ENCODE data around the gene RAB42. TPM values are rescaled to one million over a fixed set of nuclear protein-coding genes. Genes with fewer than 3 reads are reported as not detected.

The RAB42 gene
- total RNA-seq, 1 experiment from 2014 or later, result 12.6 TPM

DNA sequence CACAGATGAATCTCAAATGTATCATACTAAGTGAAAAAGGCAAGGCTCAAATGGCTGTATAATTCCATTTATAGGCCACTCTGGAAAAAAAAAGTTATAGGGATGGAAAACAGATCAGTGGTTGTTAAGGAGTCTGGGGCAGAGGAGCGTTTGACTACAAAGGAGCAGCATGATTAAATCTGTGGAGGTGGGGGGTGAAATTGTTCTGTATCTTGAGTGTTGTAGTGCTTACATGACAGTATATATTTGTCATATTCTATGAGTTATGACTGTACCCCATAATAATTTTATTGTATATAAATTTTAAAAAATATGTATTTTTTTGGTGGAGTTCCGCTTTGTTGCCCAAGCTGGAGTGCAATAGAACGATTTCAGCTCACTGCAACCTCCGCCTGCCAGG, 40.5 kb downstream of the RAB42 start (continued):
- TF ChIP-seq, protein P1, sequence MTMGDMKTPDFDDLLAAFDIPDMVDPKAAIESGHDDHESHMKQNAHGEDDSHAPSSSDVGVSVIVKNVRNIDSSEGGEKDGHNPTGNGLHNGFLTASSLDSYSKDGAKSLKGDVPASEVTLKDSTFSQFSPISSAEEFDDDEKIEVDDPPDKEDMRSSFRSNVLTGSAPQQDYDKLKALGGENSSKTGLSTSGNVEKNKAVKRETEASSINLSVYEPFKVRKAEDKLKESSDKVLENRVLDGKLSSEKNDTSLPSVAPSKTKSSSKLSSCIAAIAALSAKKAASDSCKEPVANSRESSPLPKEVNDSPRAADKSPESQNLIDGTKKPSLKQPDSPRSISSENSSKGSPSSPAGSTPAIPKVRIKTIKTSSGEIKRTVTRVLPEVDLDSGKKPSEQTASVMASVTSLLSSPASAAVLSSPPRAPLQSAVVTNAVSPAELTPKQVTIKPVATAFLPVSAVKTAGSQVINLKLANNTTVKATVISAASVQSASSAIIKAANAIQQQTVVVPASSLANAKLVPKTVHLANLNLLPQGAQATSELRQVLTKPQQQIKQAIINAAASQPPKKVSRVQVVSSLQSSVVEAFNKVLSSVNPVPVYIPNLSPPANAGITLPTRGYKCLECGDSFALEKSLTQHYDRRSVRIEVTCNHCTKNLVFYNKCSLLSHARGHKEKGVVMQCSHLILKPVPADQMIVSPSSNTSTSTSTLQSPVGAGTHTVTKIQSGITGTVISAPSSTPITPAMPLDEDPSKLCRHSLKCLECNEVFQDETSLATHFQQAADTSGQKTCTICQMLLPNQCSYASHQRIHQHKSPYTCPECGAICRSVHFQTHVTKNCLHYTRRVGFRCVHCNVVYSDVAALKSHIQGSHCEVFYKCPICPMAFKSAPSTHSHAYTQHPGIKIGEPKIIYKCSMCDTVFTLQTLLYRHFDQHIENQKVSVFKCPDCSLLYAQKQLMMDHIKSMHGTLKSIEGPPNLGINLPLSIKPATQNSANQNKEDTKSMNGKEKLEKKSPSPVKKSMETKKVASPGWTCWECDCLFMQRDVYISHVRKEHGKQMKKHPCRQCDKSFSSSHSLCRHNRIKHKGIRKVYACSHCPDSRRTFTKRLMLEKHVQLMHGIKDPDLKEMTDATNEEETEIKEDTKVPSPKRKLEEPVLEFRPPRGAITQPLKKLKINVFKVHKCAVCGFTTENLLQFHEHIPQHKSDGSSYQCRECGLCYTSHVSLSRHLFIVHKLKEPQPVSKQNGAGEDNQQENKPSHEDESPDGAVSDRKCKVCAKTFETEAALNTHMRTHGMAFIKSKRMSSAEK (CRISPR knock-in tag; IDR thresholded peaks at IDR 0.05; ENCODE audit: borderline replicate concordance), result no peak
- no peak for TF ChIP-seq SMAD3 (CRISPR knock-in tag; IDR thresholded peaks at IDR 0.05; ENCODE audit: borderline replicate concordance)
- TF ChIP-seq RELA (CRISPR knock-in tag; IDR thresholded peaks at IDR 0.05; ENCODE audit: borderline replicate concordance), result no peak
- no peak for TF ChIP-seq E2F4 (CRISPR knock-in tag; IDR thresholded peaks at IDR 0.05; ENCODE audit: borderline replicate concordance, low read depth)

GRCh38 chr1:28640766-28641165, 48.7 kb downstream of the RAB42 start:
- Mint-ChIP-seq H3K27me3 (ENCODE audit: low read depth) (no peaks in the 10 kb centered on the region), H3K36me3 (no peaks in the 10 kb centered on the region), H3K9me3 (no peaks in the 10 kb centered on the region), H3K27ac (no peak overlapping the region), H3K4me3 (peak overlapping the region; percentile 99), H3K4me1 (peaks cover 19% of the 10 kb centered on the region)
- DNase-seq (ENCODE audit: low spot score) (no peak), ATAC-seq (0 out of 2 replicates have a peak, but pooled peaks have one; percentile 8)
- no peak for TF ChIP-seq JAZF1 (CRISPR knock-in tag; IDR thresholded peaks at IDR 0.05)
- TF ChIP-seq, protein P2, sequence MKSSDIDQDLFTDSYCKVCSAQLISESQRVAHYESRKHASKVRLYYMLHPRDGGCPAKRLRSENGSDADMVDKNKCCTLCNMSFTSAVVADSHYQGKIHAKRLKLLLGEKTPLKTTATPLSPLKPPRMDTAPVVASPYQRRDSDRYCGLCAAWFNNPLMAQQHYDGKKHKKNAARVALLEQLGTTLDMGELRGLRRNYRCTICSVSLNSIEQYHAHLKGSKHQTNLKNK (CRISPR knock-in tag; IDR thresholded peaks at IDR 0.05), result no peak
- TF ChIP-seq TEAD1 (CRISPR knock-in tag; IDR thresholded peaks at IDR 0.05), result no peak
- TF ChIP-seq ZNF396 (CRISPR knock-in tag; IDR thresholded peaks at IDR 0.05; ENCODE audit: borderline replicate concordance), result no peak
- TF ChIP-seq OVOL2 (CRISPR knock-in tag; IDR thresholded peaks at IDR 0.05; ENCODE audit: borderline replicate concordance), result no peak
- ChIA-PET POLR2A (interaction anchor here (0.6 to 1.0 kb wide), 2 partner anchors 95 to 169 kb away, joined by 3 read pairs; no protein-coding TSS in a partner anchor), CTCF (interaction anchor here (0.5 to 1.3 kb wide), 6 partner anchors 60 to 1197 kb away, joined by 3 to 7 read pairs (median 4); no protein-coding TSS in a partner anchor)

GRCh38 chr1:28642056-28642846, 50.2 kb downstream of the RAB42 start:
- peak; percentile 34 for ATAC-seq
- POLR2A ChIA-PET, result interaction anchor here (0.6 to 2.3 kb wide), 7 partner anchors 26 to 623 kb away, joined by 5 to 15 read pairs (median 5); partner anchors contain the start of genes GMEB1 and YTHDF2

More at GRCh38 chr1:28642056-28642846, 50.2 kb downstream of the RAB42 start:
- Mint-ChIP-seq H3K9me3 (no peaks in the 10 kb centered on the region), H3K4me1 (peaks cover 19% of the 10 kb centered on the region), H3K27ac (peak overlapping the region; percentile 99), H3K4me3 (peak overlapping the region; percentile 99), H3K27me3 (ENCODE audit: low read depth) (no peaks in the 10 kb centered on the region), H3K36me3 (no peaks in the 10 kb centered on the region)
- no peak for DNase-seq (ENCODE audit: low spot score)
- TF ChIP-seq E2F4 (CRISPR knock-in tag; IDR thresholded peaks at IDR 0.05; ENCODE audit: borderline replicate concordance, low read depth) (0 out of 2 replicates have a peak, but pooled peaks have one; percentile 36), TCF7 (CRISPR knock-in tag; IDR thresholded peaks at IDR 0.05; ENCODE audit: low read depth) (no peak), ZNF671 (CRISPR knock-in tag; IDR thresholded peaks at IDR 0.05) (no peak), ZNF219 (CRISPR knock-in tag; IDR thresholded peaks at IDR 0.05; ENCODE audit: borderline replicate concordance) (no peak), TP53 (CRISPR knock-in tag; IDR thresholded peaks at IDR 0.05) (no peak), GABPB1 (CRISPR knock-in tag; IDR thresholded peaks at IDR 0.05) (no peak)
- TF ChIP-seq, protein P2 (CRISPR knock-in tag; IDR thresholded peaks at IDR 0.05), result no peak
- TF ChIP-seq, protein P1 (CRISPR knock-in tag; IDR thresholded peaks at IDR 0.05; ENCODE audit: borderline replicate concordance), result no peak
- CTCF ChIA-PET, result interaction anchor here (1.0 to 2.8 kb wide), 5 partner anchors 94 to 313 kb away, joined by 4 to 19 read pairs (median 5); partner anchors contain the start of genes MED18 and YTHDF2

Data from WTC11 (cell line).